ENCODE measurements around the gene KRT36.

KRT36 gene

GRCh38 chr17:41489531-41489930 lies at the start of gene KRT36:
Gene KRT36 (minus strand): TSS chr17:41489910. CDS start chr17:41489864, 46 bp downstream.
- no peak for FAIRE-seq
- DNase-seq (ENCODE audit: extremely low spot score, insufficient read length, low read depth), result no peak

- FAIRE-seq, result no peak
- DNase-seq (ENCODE audit: extremely low spot score, insufficient read length, low read depth), result no peak
Measured at GRCh38 chr17:41539071-41539492, 49.4 kb upstream of the KRT36 start.

GRCh38 chr17:41538565-41538991 lies 48.9 kb upstream of the KRT36 start:
- FAIRE-seq (no peak), DNase-seq (ENCODE audit: extremely low spot score, insufficient read length, low read depth) (no peak)

- FAIRE-seq (no peak), DNase-seq (ENCODE audit: extremely low spot score, insufficient read length, low read depth) (no peak)
Measured at GRCh38 chr17:41537990-41538389, 48.3 kb upstream of the KRT36 start.

GRCh38 chr17:41537614-41537954 lies 47.9 kb upstream of the KRT36 start:
- FAIRE-seq, result no peak
- DNase-seq (ENCODE audit: extremely low spot score, insufficient read length, low read depth), result no peak

GRCh38 chr17:41536741-41537613 lies 47.3 kb upstream of the KRT36 start:
- FAIRE-seq, result no peak
- no peak for DNase-seq (ENCODE audit: extremely low spot score, insufficient read length, low read depth)

- FAIRE-seq (no peak), DNase-seq (ENCODE audit: extremely low spot score, insufficient read length, low read depth) (no peak)
Measured at GRCh38 chr17:41535764-41536481, 46.2 kb upstream of the KRT36 start.

GRCh38 chr17:41534899-41535546 lies 45.3 kb upstream of the KRT36 start:
- FAIRE-seq, result no peak

GRCh38 chr17:41533613-41534012 lies 43.9 kb upstream of the KRT36 start:
- no peak for DNase-seq (ENCODE audit: extremely low spot score, insufficient read length, low read depth)
- FAIRE-seq, result no peak

More at GRCh38 chr17:41534899-41535546, 45.3 kb upstream of the KRT36 start:
- DNase-seq (ENCODE audit: extremely low spot score, insufficient read length, low read depth), result no peak

- no peak for DNase-seq (ENCODE audit: extremely low spot score, insufficient read length, low read depth)
- no peak for FAIRE-seq
Measured at GRCh38 chr17:41532947-41533570, 43.3 kb upstream of the KRT36 start.

GRCh38 chr17:41531993-41532392 lies 42.3 kb upstream of the KRT36 start:
- DNase-seq (ENCODE audit: extremely low spot score, insufficient read length, low read depth) (no peak), FAIRE-seq (no peak)

GRCh38 chr17:41530062-41531048 lies 40.6 kb upstream of the KRT36 start:
- no peak for FAIRE-seq
- DNase-seq (ENCODE audit: extremely low spot score, insufficient read length, low read depth), result no peak

- FAIRE-seq, result no peak
- no peak for DNase-seq (ENCODE audit: extremely low spot score, insufficient read length, low read depth)
Measured at GRCh38 chr17:41529491-41529915, 39.8 kb upstream of the KRT36 start.

- DNase-seq (ENCODE audit: extremely low spot score, insufficient read length, low read depth) (no peak), FAIRE-seq (no peak)
Measured at GRCh38 chr17:41528959-41529353, 39.2 kb upstream of the KRT36 start.

GRCh38 chr17:41527063-41528023 lies 37.6 kb upstream of the KRT36 start:
- FAIRE-seq, result no peak
- DNase-seq (ENCODE audit: extremely low spot score, insufficient read length, low read depth), result no peak

- no peak for DNase-seq (ENCODE audit: extremely low spot score, insufficient read length, low read depth)
- FAIRE-seq, result no peak
Measured at GRCh38 chr17:41524261-41524660, 34.6 kb upstream of the KRT36 start.

GRCh38 chr17:41523787-41524186 lies 34.1 kb upstream of the KRT36 start:
- no peak for FAIRE-seq
- no peak for DNase-seq (ENCODE audit: extremely low spot score, insufficient read length, low read depth)

- FAIRE-seq (no peak), DNase-seq (ENCODE audit: extremely low spot score, insufficient read length, low read depth) (no peak)
Measured at GRCh38 chr17:41523225-41523593, 33.5 kb upstream of the KRT36 start.
